G401 (cell line): ENCODE results near the gene CTTNBP2NL. TPM values are rescaled to one million over a fixed set of nuclear protein-coding genes. Genes with fewer than 3 reads are reported as not detected.

Experiments used
- DNase-seq: peaks from one replicate; pipeline ENCODE4 v3.0.0-alpha.2; 2015; ENCODE audit warnings: low spot score
- in situ Hi-C: cut with HindIII; loops from 2 replicates; pipeline ENCODE4 v1.10.0; 2016; ENCODE audit warnings: low sequenced_read_pairs, mixed read lengths
- total RNA-seq: library from RNA; depleted of rRNA; stranded (reverse); fragments of >200 nt; shearing (Covaris generic); gene quantifications from 2 replicates; pipeline ENCODE4 v1.2.3, GENCODE V29; 2014; rRNA removed

CTTNBP2NL gene, protein sequence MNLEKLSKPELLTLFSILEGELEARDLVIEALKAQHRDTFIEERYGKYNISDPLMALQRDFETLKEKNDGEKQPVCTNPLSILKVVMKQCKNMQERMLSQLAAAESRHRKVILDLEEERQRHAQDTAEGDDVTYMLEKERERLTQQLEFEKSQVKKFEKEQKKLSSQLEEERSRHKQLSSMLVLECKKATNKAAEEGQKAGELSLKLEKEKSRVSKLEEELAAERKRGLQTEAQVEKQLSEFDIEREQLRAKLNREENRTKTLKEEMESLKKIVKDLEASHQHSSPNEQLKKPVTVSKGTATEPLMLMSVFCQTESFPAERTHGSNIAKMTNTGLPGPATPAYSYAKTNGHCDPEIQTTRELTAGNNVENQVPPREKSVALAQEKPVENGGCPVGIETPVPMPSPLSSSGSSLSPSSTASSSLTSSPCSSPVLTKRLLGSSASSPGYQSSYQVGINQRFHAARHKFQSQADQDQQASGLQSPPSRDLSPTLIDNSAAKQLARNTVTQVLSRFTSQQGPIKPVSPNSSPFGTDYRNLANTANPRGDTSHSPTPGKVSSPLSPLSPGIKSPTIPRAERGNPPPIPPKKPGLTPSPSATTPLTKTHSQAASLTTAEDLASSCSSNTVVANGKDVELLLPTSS
- total RNA-seq = 13.2 and 14.8 TPM in 2 replicates

DNA sequence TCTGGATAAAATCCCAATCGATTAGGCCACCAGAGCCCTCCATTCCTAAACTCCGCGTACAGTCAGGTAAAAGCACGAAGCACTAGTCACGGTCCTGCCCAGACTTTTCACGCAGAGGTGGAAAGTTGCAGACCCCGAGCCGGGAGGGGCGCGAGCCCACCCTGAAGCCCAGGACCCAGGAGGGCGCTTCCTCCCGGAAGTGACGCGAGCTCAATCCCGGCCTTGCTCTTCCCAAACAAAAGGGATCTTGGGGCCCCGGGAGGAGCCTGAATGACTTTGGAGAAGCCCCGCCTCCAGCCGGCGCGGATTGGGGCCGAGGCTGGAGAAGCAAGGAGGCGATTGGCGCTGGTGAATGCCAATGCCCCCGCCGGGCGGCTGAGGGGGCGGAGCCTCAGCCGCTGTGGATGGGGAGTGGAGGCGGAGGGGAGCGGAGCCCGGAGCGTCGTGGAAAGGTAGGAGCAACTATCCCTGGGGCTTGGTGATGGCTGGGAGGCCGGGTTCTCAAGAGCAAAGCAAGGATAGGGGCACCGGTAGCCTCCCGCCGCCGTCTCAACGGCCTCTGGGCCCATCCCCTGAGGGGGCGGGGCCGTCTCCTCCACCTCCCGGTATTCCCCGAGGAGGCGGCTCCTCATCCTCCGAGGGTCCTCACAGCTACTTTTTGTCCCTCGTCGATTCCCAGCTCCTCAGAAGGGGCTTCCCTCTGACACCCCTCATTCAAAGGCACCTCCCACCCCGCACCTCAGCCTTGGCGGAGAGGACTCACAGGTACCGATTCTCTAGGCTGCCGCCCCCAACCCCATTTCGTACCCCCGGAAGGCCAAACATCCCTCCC is at the start of gene CTTNBP2NL:
Gene CTTNBP2NL (plus strand): TSS at position 394 of the 832 bp plus-strand sequence. CDS start 19,952 bp downstream, outside the sequence.
- DNase-seq = peak; percentile 99
- in situ Hi-C loops = no loop called here

DNA sequence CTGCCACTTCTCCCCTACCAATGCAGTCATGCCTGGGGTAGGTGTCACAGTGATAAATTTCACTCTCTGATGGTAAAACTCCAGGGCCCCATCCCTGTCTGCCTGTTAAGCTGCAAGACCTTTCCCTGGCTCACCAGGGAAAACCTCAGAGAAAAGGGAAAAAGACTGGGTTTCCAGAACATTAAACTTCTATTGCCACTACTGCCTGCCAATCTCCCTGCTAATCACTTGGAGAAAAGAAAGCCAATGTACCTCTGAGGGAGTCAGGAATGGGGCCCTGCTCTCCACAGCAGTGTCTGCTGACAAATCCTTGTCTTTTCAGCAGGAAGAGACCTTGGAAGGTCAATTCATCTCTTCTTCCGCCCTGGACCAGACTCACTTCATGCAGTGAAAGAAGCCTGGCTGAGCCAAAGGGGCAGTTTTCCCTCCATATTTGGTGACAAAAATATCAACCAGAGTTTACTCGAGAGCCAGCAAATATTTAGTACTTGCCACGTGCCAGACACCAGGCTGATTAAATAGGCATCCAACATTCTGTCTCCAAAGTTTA is 49.1 kb upstream of the CTTNBP2NL start:
- peak; percentile 69 for DNase-seq
- in situ Hi-C loops = no loop called here

DNA sequence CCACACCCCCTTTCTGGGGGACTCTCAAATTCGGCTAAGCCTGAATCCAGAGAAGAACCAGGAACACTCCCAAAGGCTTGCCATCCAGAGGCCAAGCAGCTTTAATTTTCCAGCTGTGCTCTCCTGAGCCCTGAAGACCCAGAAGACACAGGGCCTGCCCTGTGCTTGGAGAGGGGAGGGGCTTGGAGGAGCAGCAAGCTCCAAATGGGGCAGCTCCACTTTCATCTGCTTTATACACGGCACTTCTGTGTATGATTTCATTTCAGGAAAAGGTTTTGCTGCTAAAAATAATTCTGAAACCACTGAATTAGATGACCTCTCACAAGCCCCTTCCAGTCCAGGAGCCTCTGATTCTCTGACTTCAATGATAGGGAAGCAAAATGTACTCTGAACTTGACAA is 39.2 kb upstream of the CTTNBP2NL start:
- no peak for DNase-seq
- in situ Hi-C loops = no loop called here

DNA sequence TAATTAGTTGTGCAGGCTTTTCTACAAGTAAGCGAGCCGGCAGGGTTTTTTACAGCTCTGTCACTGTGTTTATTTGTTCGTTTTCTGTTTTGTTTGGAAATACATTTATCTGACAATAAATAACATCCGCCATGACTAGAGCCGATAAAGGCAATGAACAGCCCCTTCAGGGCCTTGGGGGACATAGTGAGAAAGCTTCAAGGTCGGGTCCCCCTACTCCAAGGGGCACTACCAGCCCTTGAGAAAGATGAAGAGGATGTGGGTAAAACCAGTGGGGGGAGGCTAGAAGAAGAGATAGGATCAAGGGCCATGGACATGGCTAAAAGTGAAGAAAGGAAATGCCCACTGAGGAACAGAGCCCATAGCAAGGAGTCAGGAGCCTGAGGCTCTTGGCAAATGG is 38.5 kb upstream of the CTTNBP2NL start:
- in situ Hi-C loops = no loop called here
- DNase-seq = no peak

DNA sequence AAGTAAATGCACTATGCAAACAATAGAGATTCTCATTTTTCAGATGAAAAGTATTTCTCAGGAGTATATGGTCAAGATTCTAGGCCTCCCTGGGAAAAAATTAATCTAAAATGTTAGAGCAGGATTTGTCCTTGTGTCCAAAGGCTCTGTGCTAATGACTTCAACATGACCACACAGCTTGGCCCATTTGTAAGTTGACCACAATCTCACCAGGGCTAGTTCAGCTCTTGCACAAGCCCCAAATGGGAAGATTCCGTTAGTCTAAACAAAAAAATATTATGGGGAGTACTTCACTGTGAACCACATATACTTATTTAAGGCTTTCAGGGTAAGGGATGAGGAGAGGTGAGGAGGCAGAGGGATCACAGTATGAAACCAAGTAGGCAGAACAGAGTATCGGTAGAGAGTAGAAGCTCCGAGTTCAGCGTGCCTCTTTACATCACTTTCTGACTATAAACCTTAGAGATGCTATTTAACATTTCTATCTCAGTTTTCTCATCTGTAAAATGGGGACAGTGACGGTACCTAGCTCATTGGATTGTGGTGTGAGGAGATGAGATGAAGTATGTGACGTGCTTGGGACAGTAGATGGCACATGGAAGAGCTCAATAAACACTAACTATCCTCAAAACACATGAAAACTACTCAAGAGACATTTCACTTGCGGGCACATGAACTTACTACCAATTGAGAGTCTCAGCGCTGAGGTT is 37.8 kb upstream of the CTTNBP2NL start:
- in situ Hi-C loops = no loop called here
- no peak for DNase-seq

DNA sequence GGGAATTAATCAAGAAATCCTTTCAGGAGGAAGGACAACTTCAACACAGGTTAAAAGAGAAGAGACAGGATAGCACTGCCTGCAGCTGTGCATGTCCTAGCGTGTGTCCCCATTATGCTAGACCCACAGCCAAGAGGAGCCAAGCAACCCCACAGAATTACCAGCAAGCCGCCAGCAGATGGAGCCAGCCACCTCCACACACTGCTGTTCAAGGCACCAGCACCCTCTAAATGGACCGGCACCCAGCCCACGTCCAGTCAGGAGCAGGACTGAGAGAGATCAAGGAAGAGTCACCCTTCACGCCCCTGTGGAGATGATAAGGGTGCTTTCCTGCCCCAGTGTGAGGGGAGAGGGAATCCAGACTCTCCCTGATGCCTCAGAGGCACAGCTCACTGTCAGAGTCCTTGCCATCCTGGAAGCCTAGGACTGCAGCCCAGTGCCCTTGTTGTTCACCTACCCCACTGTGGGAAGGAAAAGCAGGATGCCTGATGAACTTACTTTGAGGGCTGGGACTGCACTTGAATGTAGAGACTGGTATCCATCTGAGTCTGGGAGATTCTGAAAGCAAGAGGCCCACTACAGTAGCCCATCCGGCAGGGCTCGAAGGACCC is 37.1 kb upstream of the CTTNBP2NL start:
- in situ Hi-C loops = no loop called here
- DNase-seq = peak; percentile 83

DNA sequence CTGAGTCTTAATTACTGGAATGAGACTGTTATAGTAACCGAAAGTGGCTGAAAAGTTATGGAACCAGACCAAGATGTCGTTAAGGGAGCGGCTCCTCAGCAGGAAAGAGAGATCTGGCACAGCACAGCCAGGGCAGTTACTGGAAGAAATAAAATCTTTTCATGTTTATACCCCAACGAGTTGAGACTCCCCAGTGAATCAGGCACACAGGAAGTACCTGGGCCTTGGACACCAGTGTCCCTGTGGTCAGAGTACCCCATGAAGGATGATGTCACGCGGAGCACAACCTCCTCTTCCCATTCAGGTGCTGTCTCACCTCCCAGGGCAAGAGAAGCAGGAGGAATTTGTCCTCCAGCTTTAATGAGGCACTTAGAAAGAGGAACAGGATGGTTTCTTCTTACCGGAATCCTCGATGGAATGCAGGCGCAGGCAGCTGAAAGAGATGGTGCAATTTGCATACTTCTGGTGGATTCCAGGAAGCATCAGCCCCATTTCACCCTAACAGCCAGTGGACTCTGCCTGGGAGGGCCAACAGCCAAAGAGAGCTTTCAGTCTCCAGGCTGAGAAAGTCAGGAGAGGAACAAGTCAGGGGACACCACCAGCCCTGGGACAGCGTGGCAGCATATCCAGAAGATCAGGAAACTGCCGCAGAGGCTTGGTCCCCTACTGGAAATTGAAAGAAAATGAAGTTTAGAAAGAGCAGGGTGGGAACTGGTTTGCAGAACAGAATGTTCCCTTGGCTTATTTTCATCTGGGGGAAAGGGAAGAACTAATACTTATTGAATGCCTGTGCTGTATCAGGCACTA is 35.9 kb upstream of the CTTNBP2NL start:
- in situ Hi-C loops = no loop called here
- DNase-seq = no peak

DNA sequence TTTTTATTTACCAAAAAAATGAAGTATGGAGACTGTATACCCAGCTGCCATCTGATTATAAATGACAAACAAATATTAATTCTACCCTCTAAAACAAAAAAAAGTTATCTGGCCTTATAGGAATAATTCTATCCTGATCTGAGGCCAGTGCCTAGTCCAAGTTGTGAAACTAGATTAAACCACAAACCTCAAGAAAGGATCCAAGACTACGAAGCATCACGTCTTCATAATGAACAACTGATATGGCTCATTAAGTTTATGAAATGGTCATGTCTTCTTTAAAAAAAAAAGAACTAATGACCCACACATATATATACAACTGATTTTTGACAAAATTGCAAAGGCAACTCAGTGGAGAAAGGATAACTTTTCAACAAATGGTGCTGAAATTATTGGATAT is 32.4 kb upstream of the CTTNBP2NL start:
- in situ Hi-C loops = no loop called here
- DNase-seq = no peak

DNA sequence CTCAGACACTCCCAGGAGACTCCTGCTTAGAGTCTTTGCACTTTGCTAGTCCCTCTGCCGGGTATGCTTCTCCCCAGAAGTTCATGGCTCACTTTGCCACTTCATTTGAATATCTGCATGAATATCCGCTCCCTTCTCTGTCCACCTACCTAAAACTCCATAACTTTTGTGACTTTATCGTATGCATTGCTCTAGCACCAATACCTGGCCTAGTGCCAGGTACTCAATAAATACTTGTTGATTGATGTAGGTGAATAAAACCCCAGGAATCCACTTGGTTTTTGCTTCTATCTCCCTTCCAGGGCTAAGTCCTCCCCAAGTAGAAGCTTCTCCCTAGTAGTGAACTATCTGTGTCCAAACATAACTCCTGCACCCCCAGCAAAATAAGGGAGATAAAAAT is 27.8 kb upstream of the CTTNBP2NL start:
- in situ Hi-C loops = no loop called here
- no peak for DNase-seq

DNA sequence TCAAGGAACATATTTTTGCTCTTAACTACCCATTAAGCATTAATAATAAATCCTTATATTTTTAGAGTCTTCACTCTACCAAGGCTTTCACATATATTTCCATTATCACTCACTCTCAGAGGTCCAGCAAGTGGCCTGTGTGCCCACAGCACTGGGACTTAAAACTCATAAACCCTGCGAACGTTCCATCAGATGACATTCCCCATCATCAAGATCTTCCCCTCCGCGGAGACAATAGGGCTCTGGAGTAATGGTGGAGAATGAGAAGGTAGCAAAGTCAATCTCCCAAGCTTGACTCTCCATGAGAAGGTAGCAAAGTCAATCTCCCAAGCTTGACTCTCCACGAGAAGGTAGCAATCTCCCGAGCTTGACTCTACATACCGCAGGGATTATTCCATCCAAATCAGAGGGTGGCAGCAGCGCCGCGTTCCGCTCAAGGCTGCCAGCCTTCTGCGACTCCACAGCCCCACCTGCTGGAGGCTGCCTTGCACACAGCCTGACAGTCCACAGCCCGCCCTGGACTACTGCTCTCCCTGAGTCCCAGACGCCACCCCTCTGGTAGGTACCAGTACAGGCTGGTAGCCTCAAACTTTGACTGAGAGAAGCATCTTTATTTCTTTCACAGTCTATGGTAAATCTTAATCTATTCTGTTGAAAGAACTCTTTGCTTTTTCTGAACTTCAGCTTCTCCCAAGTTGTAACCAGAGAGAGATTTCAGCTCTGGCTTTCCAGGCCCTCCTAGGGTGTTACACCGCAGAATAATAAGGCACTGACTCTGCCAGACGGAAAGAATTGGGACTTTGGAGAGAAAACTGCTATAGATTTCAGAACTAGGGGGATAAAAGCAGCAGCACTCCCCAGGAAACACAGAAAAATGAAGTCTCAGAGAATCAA is 26.4 kb upstream of the CTTNBP2NL start:
- in situ Hi-C loops = no loop called here
- DNase-seq = peak; percentile 90

DNA sequence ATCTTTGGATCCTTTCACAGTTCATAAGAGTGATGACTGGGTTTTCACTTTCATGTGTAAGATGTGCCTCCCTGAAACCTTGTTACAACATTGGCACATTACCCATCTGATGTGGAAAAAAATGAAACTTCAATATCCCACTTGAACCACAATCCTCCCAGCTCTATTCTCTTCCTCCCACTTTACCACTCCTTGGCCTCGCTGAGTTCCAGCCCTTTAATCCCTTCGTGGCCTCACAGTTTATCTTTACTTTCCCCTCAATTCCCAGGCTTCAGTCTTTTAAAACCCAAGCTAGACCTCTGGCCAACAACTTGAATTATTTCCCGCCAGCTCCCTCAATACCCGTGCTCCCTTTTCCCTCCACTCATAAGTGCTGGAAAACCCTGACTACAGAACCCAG is 25.0 kb upstream of the CTTNBP2NL start:
- no peak for DNase-seq
- in situ Hi-C loops = no loop called here

DNA sequence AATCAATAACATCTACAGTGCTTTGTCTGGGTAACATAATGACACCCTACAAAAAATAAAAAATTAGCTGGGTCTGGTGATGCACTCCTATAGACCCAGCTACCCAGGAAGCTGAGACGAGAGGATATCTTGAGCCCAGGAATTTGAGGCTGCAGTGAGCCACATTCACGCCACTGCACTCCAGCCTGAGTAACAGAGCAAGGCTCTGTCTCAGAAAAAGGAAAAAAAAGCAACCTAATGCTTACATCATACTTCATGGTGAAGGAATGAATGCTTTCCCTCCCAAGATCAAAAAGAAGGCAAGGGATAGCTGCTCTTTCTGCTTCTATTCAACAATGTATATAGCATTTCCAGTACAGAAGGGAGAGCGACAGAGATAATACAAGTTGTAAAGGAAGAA is 24.2 kb upstream of the CTTNBP2NL start:
- no peak for DNase-seq
- in situ Hi-C loops = no loop called here

DNA sequence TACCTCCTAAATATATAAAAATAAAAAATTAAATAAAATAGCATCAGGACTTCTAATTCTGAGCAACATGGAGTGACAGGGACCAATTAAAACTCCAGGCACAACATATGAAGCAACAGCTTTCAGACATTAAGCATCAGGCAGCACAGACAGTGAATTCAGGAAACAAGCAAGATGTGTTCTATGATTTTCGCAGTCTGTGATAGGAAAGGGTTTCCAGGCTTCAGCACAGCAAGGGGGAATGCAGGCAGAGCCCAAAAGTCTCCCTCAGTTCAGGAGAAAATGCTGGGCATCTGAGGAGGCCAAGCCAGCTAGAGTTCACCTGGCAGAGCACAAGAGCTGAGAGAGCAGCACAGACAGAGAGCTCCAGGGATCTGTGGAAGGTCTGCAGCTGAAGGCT is 22.2 kb upstream of the CTTNBP2NL start:
- in situ Hi-C loops = no loop called here
- DNase-seq = peak; percentile 70

DNA sequence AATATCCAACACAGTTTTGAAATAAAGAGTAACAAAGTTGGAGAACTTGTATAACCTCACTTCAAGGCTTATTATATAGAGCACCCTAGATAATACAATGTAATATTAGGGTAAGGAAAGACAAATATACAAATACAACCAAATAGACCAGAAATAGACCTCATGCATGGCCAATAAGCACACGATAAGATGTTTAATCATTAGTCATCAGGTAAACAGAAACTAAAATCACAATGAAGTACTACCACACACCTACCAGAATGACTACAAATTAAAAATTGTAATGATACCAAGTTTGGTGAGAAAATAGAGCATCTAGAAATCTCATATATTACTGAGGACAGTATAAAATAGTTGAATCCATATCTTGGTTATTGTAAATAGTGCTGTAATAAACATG is 20.3 kb upstream of the CTTNBP2NL start:
- in situ Hi-C loops = no loop called here
- DNase-seq = no peak

DNA sequence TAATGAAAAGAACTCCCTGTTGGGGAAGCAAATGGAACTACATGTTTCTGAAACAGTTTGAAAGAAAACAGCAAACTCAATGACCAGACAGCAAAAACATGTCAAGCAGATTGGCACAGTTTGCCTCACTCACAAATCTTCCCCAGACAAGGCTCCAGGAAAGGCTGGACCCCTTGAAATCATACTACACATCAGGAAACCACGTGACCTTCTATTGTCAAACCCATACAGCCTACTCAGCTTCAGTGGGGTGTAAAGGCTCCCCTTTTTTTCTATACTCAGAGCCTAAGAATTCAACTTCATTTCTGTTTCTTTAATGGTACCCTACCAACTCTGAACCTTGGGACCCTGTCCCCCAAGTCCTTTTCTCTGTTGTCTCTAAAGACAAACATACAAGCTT is 15.7 kb upstream of the CTTNBP2NL start:
- no peak for DNase-seq
- in situ Hi-C loops = no loop called here

DNA sequence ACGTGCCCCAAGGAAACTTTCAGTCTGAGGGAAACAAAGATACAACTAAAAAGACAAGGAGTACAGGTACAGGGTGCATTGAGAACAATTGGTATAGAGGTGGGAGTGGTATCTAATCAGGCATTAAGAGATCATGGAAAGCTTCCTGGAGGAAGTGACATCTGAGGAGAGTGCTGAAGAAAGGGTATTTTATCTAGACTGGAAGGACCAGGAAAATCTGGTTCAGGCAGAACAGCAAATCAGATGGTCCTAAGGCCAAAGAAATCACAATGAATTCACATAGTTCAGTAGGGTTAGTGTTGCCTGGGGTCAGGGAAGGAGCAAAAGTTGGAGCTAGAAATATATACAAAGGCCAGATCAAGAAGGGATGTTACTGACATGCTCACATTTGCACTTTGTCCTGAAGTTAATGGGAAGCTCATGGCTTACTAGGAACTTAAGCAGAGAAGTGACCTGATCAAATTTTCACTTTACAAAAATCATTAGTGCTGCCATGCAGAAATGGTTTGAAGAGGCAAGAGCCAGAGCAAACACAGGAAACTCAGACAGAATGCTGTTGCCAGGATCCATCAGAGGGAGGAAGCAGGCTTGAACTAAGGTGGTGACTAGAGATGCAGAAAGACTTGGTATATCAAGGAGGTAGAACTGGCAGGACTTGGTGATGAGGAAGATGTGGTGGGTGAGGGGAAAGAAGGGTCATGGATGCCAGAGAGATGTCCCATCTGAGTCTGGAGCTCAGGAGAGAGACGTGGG is 14.5 kb upstream of the CTTNBP2NL start:
- in situ Hi-C loops = no loop called here
- no peak for DNase-seq
